ENCODE measurements around the gene KIR2DL3. TPM values are rescaled to one million over a fixed set of nuclear protein-coding genes. Genes with fewer than 3 reads are reported as not detected.

The KIR2DL3 gene
- total RNA-seq = not detected in 2 replicates

GRCh38 chr19:54738306-54738705 is at the start of gene KIR2DL3:
Gene KIR2DL3, plus strand, starts transcription at chr19:54738513. Its CDS starts 33 bp downstream, at chr19:54738546.

GRCh38 chr19:54724142-54724541 is 14.2 kb upstream of the KIR2DL3 start, which contains the start of gene KIR3DL3:
Gene KIR3DL3, plus strand, starts transcription at chr19:54724442. Its CDS starts 55 bp downstream, at chr19:54724497.

GRCh38 chr19:54769646-54770045 is 31.3 kb downstream of the KIR2DL3 start, which contains the start of gene KIR2DL1:
Gene KIR2DL1, plus strand, starts transcription at chr19:54769793. Its CDS starts 58 bp downstream, at chr19:54769851.

Other genes with a start within 250 kb of the KIR2DL3 start
- not detected in 2 replicates for gene LAIR2, start 235.7 kb upstream of the KIR2DL3 start, total RNA-seq
- gene LILRA2, start 164.7 kb upstream of the KIR2DL3 start, total RNA-seq = not detected in 2 replicates
- not detected in 2 replicates for gene LILRA1, start 144.9 kb upstream of the KIR2DL3 start, total RNA-seq
- not detected in 2 replicates for gene LILRB1, start 108.0 kb upstream of the KIR2DL3 start, total RNA-seq
- gene LILRB4, start 75.5 kb upstream of the KIR2DL3 start, total RNA-seq = not detected in 2 replicates
- not detected in 2 replicates for gene KIR3DL3, start 14.1 kb upstream of the KIR2DL3 start, total RNA-seq
- gene KIR2DL1, start 31.3 kb downstream of the KIR2DL3 start, total RNA-seq = not detected in 2 replicates
- not detected in 2 replicates for gene KIR2DL4, start 65.1 kb downstream of the KIR2DL3 start, total RNA-seq
- not detected in 2 replicates for gene KIR3DL1, start 78.0 kb downstream of the KIR2DL3 start, total RNA-seq
- not detected in 2 replicates for gene KIR2DS4, start 94.2 kb downstream of the KIR2DL3 start, total RNA-seq
- not detected in 2 replicates for gene KIR3DL2, start 111.9 kb downstream of the KIR2DL3 start, total RNA-seq
- gene FCAR, start 135.7 kb downstream of the KIR2DL3 start, total RNA-seq = not detected in 2 replicates
- not detected in 2 replicates for gene NCR1, start 167.6 kb downstream of the KIR2DL3 start, total RNA-seq
- not detected in 2 replicates for gene NLRP7, start 209.0 kb downstream of the KIR2DL3 start, total RNA-seq
- not detected in 2 replicates for gene NLRP2, start 227.9 kb downstream of the KIR2DL3 start, total RNA-seq